IMR-90 (cell line): ENCODE data around the gene CDC42EP1. TPM values are rescaled to one million over a fixed set of nuclear protein-coding genes. Genes with fewer than 3 reads are reported as not detected.

Source experiments
- ATAC-seq: fragments of 200-7000 bp; cut with Tn5 transposase; 2 replicates; pipeline ENCODE4 v1.9.1; 2020; ENCODE audit warnings: low read depth, mild to moderate bottlenecking, moderate library complexity
- BruUV-seq: library from RNA; stranded (reverse); fragments of 400-500 nt; replicated peaks from 2 replicates; lab custom pipeline; 2021; lab: Mats Ljungman, UMichigan
- CTCF ChIA-PET: fragments of 300-600 bp; formaldehyde crosslinking; extraction: SDS; loops from one replicate; lab custom pipeline; 2021; ENCODE audit warnings: antibody characterized with exemption; lab: Yijun Ruan, JAX
- POLR2A ChIA-PET: fragments of 300-600 bp; sonication (Branson Sonifier 250); formaldehyde crosslinking; loops from one replicate; lab custom pipeline; 2022; ENCODE audit warnings: antibody characterized with exemption; ENCODE audit not compliant: unreplicated experiment; lab: Charles Lee
- DNase-seq: peaks from one replicate; pipeline ENCODE4 v3.0.0; 2013
- H2AFZ ChIP-seq: replicated peaks from 2 replicates; pipeline ENCODE3; 2013; ENCODE audit warnings: low read length, mild to moderate bottlenecking; ENCODE audit not compliant: poor library complexity
- H2AK5ac ChIP-seq: 2 replicates; pipeline ENCODE4 v1.6.1; 2013; ENCODE audit warnings: low read depth, low read length, inconsistent platforms
- H2AK9ac ChIP-seq: replicated peaks from 2 replicates; pipeline ENCODE3; 2013; ENCODE audit warnings: mild to moderate bottlenecking, low read depth, low read length, moderate library complexity; ENCODE audit not compliant: poor library complexity
- H2BK120ac ChIP-seq: 2 replicates; pipeline ENCODE4 v1.6.1; 2013; ENCODE audit warnings: low read depth, low read length, inconsistent platforms
- H2BK15ac ChIP-seq: 3 replicates; pipeline ENCODE4 v1.6.1; 2013; ENCODE audit warnings: low read depth, low read length, inconsistent platforms
- H2BK20ac ChIP-seq: 2 replicates; pipeline ENCODE4 v1.6.1; 2013; ENCODE audit warnings: low read depth, mild to moderate bottlenecking, inconsistent platforms, low read length, moderate library complexity
- H2BK5ac ChIP-seq: 2 replicates; pipeline ENCODE4 v1.6.1; 2013; ENCODE audit warnings: mild to moderate bottlenecking, low read depth, low read length, inconsistent platforms; ENCODE audit not compliant: poor library complexity, severe bottlenecking
- H3K14ac ChIP-seq: replicated peaks from 2 replicates; pipeline ENCODE4 v1.6.1; 2013; ENCODE audit warnings: low read depth, low read length, inconsistent platforms
- H3K18ac ChIP-seq: 2 replicates; pipeline ENCODE4 v1.6.1; 2013; ENCODE audit warnings: low read depth, low read length, control low read depth
- H3K23ac ChIP-seq: 2 replicates; pipeline ENCODE4 v1.6.1; 2013; ENCODE audit warnings: low read depth, low read length, inconsistent platforms
- H3K27ac ChIP-seq: 2 replicates; pipeline ENCODE4 v1.5.1; 2013; ENCODE audit warnings: mild to moderate bottlenecking, control low read depth, low read length; ENCODE audit not compliant: insufficient read depth
- H3K27me3 ChIP-seq: 2 replicates; pipeline ENCODE4 v1.6.1; 2013; ENCODE audit warnings: low read length; ENCODE audit not compliant: control insufficient read depth, insufficient read depth
- H3K36me3 ChIP-seq: 2 replicates; pipeline ENCODE4 v1.6.1; 2013; ENCODE audit warnings: low read length, mixed read lengths; ENCODE audit not compliant: control insufficient read depth, insufficient read depth
- H3K4ac ChIP-seq: 2 replicates; pipeline ENCODE4 v1.6.1; 2013; ENCODE audit warnings: low read depth, low read length, inconsistent platforms
- H3K4me1 ChIP-seq: 2 replicates; pipeline ENCODE4 v1.6.1; 2013; ENCODE audit warnings: low read length, mixed read lengths; ENCODE audit not compliant: control insufficient read depth, insufficient read depth
- H3K4me2 ChIP-seq: 2 replicates; pipeline ENCODE4 v1.6.1; 2013; ENCODE audit warnings: low read depth, mild to moderate bottlenecking, control low read depth, low read length, moderate library complexity
- H3K4me3 ChIP-seq: 2 replicates; pipeline ENCODE4 v1.5.1; 2013; ENCODE audit warnings: low read depth, mild to moderate bottlenecking, control low read depth, low read length, moderate library complexity; ENCODE audit not compliant: insufficient read depth
- H3K56ac ChIP-seq: 2 replicates; pipeline ENCODE4 v1.6.1; 2013; ENCODE audit warnings: low read length, inconsistent platforms; ENCODE audit not compliant: insufficient read depth; ENCODE audit errors: extremely low read depth
- H3K79me1 ChIP-seq, 2 experiments: 2 replicates each; pipeline ENCODE4 v1.6.1; 2013; ENCODE audit warnings: low read length in 2 of 2, inconsistent platforms in 1 of 2, low read depth in 1 of 2
- H3K9ac ChIP-seq: 2 replicates; pipeline ENCODE4 v1.6.1; 2013; ENCODE audit warnings: low read depth, low read length, control low read depth
- H3K9me1 ChIP-seq: 2 replicates; pipeline ENCODE4 v1.6.1; 2013; ENCODE audit warnings: low read length, inconsistent platforms; ENCODE audit not compliant: insufficient read depth
- H3K9me3 ChIP-seq: 2 replicates; pipeline ENCODE4 v1.6.1; 2013; ENCODE audit warnings: low read length; ENCODE audit not compliant: control insufficient read depth, insufficient read depth
- H4K20me1 ChIP-seq: 2 replicates; pipeline ENCODE4 v1.6.1; 2013; ENCODE audit warnings: low read length, inconsistent platforms; ENCODE audit not compliant: insufficient read depth
- H4K5ac ChIP-seq: 2 replicates; pipeline ENCODE4 v1.6.1; 2013; ENCODE audit warnings: mild to moderate bottlenecking, low read depth, low read length, control low read depth
- H4K8ac ChIP-seq, 2 experiments: 2 replicates each; pipeline ENCODE4 v1.6.1; 2013; ENCODE audit warnings: low read depth in 2 of 2, low read length in 2 of 2, control low read depth in 1 of 2, inconsistent platforms in 1 of 2
- H4K91ac ChIP-seq: 2 replicates; pipeline ENCODE4 v1.6.1; 2013; ENCODE audit warnings: low read depth, low read length, inconsistent platforms; ENCODE audit not compliant: insufficient read depth
- BHLHE40 ChIP-seq: fragments of 150-350 bp; IDR thresholded peaks from 2 replicates; pipeline ENCODE4 v1.6.1; 2016; ENCODE audit warnings: mild to moderate bottlenecking, low read depth, low read length
- CEBPB ChIP-seq: IDR thresholded peaks from 2 replicates; pipeline ENCODE4 v1.6.1; 2012; ENCODE audit warnings: low read depth, low read length, improper control_type of control experiment
- CHD1 ChIP-seq: IDR thresholded peaks from 2 replicates; pipeline ENCODE4 v1.6.1; 2012; ENCODE audit warnings: low read depth, low read length, improper control_type of control experiment
- CTCF ChIP-seq: conservative IDR thresholded peaks from 2 replicates; pipeline ENCODE4 v1.5.1; 2012; ENCODE audit warnings: mild to moderate bottlenecking, low read depth, low read length, improper control_type of control experiment
- ELK1 ChIP-seq: fragments of 150-350 bp; IDR thresholded peaks from 2 replicates; pipeline ENCODE4 v1.6.1; 2016; ENCODE audit warnings: low read depth, mild to moderate bottlenecking, low read length, moderate library complexity, borderline replicate concordance
- FOS ChIP-seq: fragments of 150-350 bp; IDR thresholded peaks from 2 replicates; pipeline ENCODE4 v1.6.1; 2016; ENCODE audit warnings: low read depth, low read length
- MAFK ChIP-seq: IDR thresholded peaks from 2 replicates; pipeline ENCODE4 v1.6.1; 2012; ENCODE audit warnings: low read depth, low read length, improper control_type of control experiment
- MAZ ChIP-seq: IDR thresholded peaks from 2 replicates; pipeline ENCODE4 v1.6.1; 2012; ENCODE audit warnings: low read depth, mild to moderate bottlenecking, low read length, improper control_type of control experiment, moderate library complexity, borderline replicate concordance
- MXI1 ChIP-seq: IDR thresholded peaks from 2 replicates; pipeline ENCODE4 v1.6.1; 2012; ENCODE audit warnings: low read depth, mild to moderate bottlenecking, low read length, moderate library complexity, borderline replicate concordance
- POLR2A ChIP-seq: IDR thresholded peaks from 2 replicates; pipeline ENCODE4 v1.6.1; 2012; ENCODE audit warnings: mild to moderate bottlenecking, low read depth, low read length
- RAD21 ChIP-seq: IDR thresholded peaks from 2 replicates; pipeline ENCODE4 v1.6.1; 2012; ENCODE audit warnings: low read length, improper control_type of control experiment
- RCOR1 ChIP-seq: IDR thresholded peaks from 2 replicates; pipeline ENCODE4 v1.6.1; 2012; ENCODE audit warnings: mild to moderate bottlenecking, low read length, improper control_type of control experiment; ENCODE audit not compliant: insufficient replicate concordance
- RFX5 ChIP-seq: IDR thresholded peaks from 2 replicates; pipeline ENCODE4 v1.8.0; 2012; ENCODE audit warnings: low read depth, mild to moderate bottlenecking, low read length, moderate library complexity
- SMC3 ChIP-seq: fragments of 150-350 bp; IDR thresholded peaks from 2 replicates; pipeline ENCODE4 v1.6.1; 2016; ENCODE audit warnings: low read depth, mild to moderate bottlenecking, antibody characterized with exemption, low read length, moderate library complexity
- USF2 ChIP-seq: fragments of 150-350 bp; IDR thresholded peaks from 2 replicates; pipeline ENCODE4 v1.6.1; 2017; ENCODE audit warnings: mild to moderate bottlenecking, antibody characterized with exemption, low read length, low read depth
- WGBS, 2 experiments: methylation state at CpG; one replicate each; pipeline versions ENCODE4 v1.1.5 to v1.1.7; 2013; ENCODE audit warnings: missing lambda C conversion rate in 2 of 2; ENCODE audit not compliant: insufficient read length in 1 of 2; ENCODE audit errors: extremely low coverage in 2 of 2; 5-methylcytosine and 5-hydroxymethylcytosine counted together
- dilution Hi-C: fragments of 300-500 bp; cut with HindIII; formaldehyde crosslinking; loops from one replicate; pipeline ENCODE4 v1.14.3; 2018; ENCODE audit warnings: low sequenced_read_pairs; ENCODE audit not compliant: unreplicated experiment
- in situ Hi-C: fragments of 300-500 bp; cut with MboI; formaldehyde crosslinking; loops from 3 replicates; pipeline ENCODE4 v1.14.3; 2019; ENCODE audit warnings: low sequenced_read_pairs, inconsistent platforms, mixed read lengths
- intact Hi-C: fragments of 100-400 bp; cut with micrococcal nuclease; formaldehyde crosslinking; loops from 2 replicates; pipeline ENCODE4 v1.10.0; 2022
- polyA plus RNA-seq, 3 experiments: library from polyadenylated mRNA; depleted of rRNA; stranded (reverse); fragments of >200 nt; gene quantifications; 2 replicates each; pipeline ENCODE4 v1.2.3, GENCODE V29; 2012; ENCODE audit warnings: low replicate concordance in 1 of 3
- total RNA-seq: library from RNA; depleted of rRNA; stranded (reverse); fragments of >200 nt; gene quantifications from 2 replicates; pipeline ENCODE4 v1.2.3, GENCODE V29; 2012

CDC42EP1 gene
- total and polyA plus RNA-seq, 2 of the 4 experiments (the other 2 are of a cell fraction) = 4.7 to 47.3 TPM

GRCh38 chr22:37515901-37516300 lies 44.4 kb upstream of the CDC42EP1 start:
- Histone ChIP-seq H3K4me2 (no peak overlapping the region), H3K4ac (no peak overlapping the region), H2BK15ac (no peak overlapping the region), H4K20me1 (peaks cover 14% of the 10 kb centered on the region; the same call in 1 of the 2 replicates), H3K56ac (no peak overlapping the region), H4K91ac (no peak overlapping the region), H3K27me3 (no peaks in the 10 kb centered on the region), H3K9ac (no peak overlapping the region), H3K27ac (no peak overlapping the region), H3K9me3 (no peaks in the 10 kb centered on the region), H3K18ac (no peak overlapping the region), H3K23ac (no peak overlapping the region), H3K4me3 (no peak overlapping the region), H4K5ac (no peak overlapping the region), H2AK5ac (no peak overlapping the region), H4K8ac (no peak overlapping the region), H2BK5ac (no peak overlapping the region), H2BK20ac (no peak overlapping the region), H3K79me1 (peaks cover 8 to 29% of the 10 kb centered on the region in 2 experiments), H3K36me3 (peaks cover 9% of the 10 kb centered on the region; the same call in 1 of the 2 replicates), H3K14ac (no peak overlapping the region), H2AK9ac (no peak overlapping the region), H2BK120ac (no peak overlapping the region), H3K9me1 (peaks cover 8% of the 10 kb centered on the region), H3K4me1 (peaks cover 18% of the 10 kb centered on the region), H2AFZ (no peak overlapping the region)
- intact Hi-C loops = no loop called here
- DNase-seq = no peak
- in situ Hi-C loops = no loop called here
- no peak for TF ChIP-seq RCOR1
- TF ChIP-seq CEBPB = no peak
- no peak for TF ChIP-seq USF2
- no peak for TF ChIP-seq CHD1
- TF ChIP-seq RAD21 = no peak
- TF ChIP-seq POLR2A = no peak
- TF ChIP-seq BHLHE40 = no peak
- TF ChIP-seq MXI1 = no peak
- no peak for TF ChIP-seq CTCF
- no peak for TF ChIP-seq MAZ
- TF ChIP-seq FOS = no peak
- TF ChIP-seq RFX5 = no peak
- no peak for TF ChIP-seq ELK1
- no peak for TF ChIP-seq SMC3
- TF ChIP-seq MAFK = no peak
- ChIA-PET POLR2A (interaction anchor here (0.7 kb wide), 1 partner anchor 1091 kb away, joined by 5 read pairs; no protein-coding TSS in a partner anchor), CTCF (no interaction called here)
- 95% methylated on average over 13 of the region's 23 CpGs; no CpG with 5 or more reads in 1 of the 2 experiments for WGBS, 2 experiments
- BruUV-seq = no TSS peak
- ATAC-seq = no peak
- dilution Hi-C loops = no loop called here
